Measurements from ENCODE around the gene ZNF692.

GRCh38 chr1:248828845-248829244 is 30.0 kb downstream of the ZNF692 start:
- no peak for TF ChIP-seq MAX (IDR thresholded peaks at IDR 0.05; ENCODE audit: insufficient read depth, insufficient read length)
- no peak for TF ChIP-seq CTCF (IDR thresholded peaks at IDR 0.05; ENCODE audit: extremely low read depth in 1 of 2, insufficient read depth in 1 of 2, low read depth in 1 of 2, low read length in 2 of 2)
